ENCODE results near the gene PLRG1.
A peak's percentile ranks its signal among the peaks of the same experiment; 100 is the strongest.
"Not testable (repeated sequence)": the region's sequence is repeated elsewhere in the genome, so short reads cannot be mapped to it uniquely, and the experiment has no call there.

PLRG1 gene

DNA sequence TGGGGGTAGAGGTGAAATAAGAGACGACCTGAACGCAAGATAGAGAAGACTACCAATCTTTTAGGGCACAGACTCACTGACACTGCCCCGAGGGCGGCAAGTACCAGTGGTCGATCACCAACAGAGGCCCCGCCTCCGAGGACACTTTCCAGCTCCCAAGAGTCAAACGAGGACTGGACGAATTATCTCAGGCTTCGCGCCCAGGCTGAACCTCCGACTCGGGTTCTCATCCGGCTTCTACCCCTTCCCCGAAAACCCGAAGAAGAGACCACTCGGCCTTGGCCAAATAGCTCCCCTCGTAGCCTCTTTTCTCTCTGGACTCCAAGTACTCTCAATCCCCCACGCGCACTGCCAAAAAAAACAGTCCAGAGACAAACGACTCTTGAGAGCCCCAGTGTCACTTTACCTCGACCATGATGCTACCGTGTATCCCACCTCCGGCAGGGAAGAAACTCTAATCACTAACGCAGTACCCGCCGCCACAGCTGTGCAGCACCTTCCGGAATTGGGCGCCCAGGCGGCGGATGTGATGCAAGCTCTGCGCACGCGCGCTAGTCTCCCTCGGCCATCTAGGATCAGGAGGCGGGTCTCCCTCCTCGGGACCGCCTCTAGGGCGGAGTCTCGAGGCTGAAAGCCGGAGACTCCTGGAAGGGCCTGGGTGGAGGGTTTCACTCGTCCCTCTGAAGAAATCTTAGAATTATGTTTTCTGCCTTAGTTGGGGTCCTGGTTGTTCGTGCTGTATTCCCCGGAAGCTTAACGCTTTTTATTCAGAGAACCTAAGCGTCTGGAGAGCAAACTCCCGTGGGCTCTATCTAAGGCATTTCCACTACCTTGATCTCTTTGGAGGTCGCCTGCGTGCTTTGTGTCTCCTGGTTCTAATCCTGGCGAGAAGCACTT lies at the start of gene PLRG1:
TSS of gene PLRG1 (minus strand) at position 507 of the 897 bp plus-strand sequence. CDS start at position 415, 92 bp downstream.
- in situ Hi-C loops (cut with MboI; ENCODE audit: low sequenced_read_pairs, unreplicated experiment), result loop anchor here (5.0 kb wide), 1 partner anchor 67 kb away; no protein-coding TSS in a partner anchor
- TF ChIP-seq, protein P1, sequence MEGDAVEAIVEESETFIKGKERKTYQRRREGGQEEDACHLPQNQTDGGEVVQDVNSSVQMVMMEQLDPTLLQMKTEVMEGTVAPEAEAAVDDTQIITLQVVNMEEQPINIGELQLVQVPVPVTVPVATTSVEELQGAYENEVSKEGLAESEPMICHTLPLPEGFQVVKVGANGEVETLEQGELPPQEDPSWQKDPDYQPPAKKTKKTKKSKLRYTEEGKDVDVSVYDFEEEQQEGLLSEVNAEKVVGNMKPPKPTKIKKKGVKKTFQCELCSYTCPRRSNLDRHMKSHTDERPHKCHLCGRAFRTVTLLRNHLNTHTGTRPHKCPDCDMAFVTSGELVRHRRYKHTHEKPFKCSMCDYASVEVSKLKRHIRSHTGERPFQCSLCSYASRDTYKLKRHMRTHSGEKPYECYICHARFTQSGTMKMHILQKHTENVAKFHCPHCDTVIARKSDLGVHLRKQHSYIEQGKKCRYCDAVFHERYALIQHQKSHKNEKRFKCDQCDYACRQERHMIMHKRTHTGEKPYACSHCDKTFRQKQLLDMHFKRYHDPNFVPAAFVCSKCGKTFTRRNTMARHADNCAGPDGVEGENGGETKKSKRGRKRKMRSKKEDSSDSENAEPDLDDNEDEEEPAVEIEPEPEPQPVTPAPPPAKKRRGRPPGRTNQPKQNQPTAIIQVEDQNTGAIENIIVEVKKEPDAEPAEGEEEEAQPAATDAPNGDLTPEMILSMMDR (IDR thresholded peaks at IDR 0.05; ENCODE audit: borderline replicate concordance, control extremely low read depth, extremely low read depth, insufficient read depth, missing control alignments), result no peak
- DNase-seq (ENCODE audit: low spot score), result peak; percentile 88

DNA sequence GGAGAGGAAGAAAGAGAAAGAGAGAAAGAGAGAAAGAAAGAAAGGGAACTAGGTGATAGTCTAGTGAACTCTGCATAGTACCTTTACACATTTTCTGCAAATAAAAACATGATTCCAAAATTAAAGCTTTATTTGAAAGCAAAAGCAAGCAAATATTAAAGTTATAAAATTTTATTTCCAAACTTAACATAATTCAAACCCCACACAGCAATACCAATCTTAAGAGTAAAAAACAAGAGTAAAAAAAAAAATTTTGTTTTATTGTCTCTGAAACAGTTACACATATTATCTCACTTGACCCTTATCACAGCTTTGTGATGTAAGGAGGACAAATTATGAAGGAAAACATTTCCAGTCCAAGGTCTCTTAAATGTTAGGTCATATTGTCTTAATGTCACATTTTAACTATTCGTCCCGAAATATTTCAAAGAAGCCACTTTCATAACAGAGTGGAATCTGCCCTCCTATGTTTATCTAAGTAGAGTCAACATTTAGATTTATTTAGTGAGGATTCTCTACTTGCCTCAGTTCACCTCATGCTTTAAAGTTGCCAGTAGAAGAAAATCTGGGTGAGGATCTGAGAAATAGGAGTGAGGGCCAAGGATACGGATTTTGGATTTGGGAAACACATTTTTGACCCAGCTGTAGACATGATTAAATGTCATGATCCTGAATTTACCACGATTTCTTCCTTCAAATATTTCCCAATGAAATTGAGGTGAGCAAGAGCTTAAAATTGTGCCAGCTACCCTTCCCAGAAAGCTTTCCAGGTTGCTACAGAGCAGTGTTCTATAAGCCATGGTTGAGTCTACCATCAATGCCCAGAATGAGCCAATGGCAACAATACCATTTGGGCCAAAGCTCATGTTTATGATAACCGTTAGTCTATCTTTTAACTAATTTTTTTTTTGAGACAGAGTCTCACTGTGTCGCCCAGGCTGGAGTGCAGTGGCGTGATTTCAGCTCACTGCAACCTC lies 47.9 kb upstream of the PLRG1 start:
- in situ Hi-C loops (cut with MboI; ENCODE audit: low sequenced_read_pairs, unreplicated experiment), result no loop called here
- no peak for DNase-seq (ENCODE audit: low spot score)
- TF ChIP-seq, protein P1 (IDR thresholded peaks at IDR 0.05; ENCODE audit: borderline replicate concordance, control extremely low read depth, extremely low read depth, insufficient read depth, missing control alignments), result no peak

DNA sequence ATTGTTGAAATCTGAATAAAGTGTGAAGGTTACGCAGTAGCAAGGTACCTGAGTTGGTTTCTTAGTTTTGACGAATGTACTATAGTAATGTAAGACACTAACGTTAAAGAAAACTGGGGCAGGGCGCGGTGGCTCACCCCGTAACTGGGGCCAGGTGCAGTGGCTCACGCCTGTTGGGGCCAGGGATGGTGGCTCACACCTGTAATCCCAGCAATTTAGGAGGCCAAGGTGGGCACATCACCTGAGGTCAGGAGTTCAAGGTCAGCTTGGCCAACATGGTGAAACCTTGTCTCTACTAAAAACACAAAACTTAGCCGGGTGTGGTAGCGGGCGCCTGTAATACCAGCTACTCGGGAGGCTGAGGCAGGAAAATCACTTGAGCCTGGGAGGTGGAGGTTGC lies 47.1 kb upstream of the PLRG1 start:
- DNase-seq (ENCODE audit: low spot score); in situ Hi-C loops (cut with MboI; ENCODE audit: low sequenced_read_pairs, unreplicated experiment): not testable (repeated sequence)

DNA sequence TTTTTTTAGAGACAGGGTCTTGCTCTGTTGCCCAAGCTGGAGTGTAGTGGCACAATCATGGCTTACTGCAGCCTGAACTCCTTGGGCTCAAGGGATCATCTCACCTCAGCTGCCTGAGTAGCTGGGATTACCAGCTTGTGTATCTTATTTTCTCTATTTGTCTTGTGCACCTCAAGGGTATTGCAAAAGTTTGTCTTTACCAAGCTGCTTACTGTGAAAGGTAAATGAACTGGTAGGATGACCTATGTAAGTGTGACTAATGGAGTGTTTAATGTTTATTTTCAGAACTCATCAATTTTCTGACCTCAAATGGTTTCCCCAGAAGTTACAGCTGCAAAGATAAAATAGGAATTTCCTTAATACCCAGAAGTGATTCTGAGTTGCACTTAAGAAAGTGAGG lies 45.6 kb upstream of the PLRG1 start:
- in situ Hi-C loops (cut with MboI; ENCODE audit: low sequenced_read_pairs, unreplicated experiment), result no loop called here
- DNase-seq (ENCODE audit: low spot score), result no peak
- TF ChIP-seq, protein P1 (IDR thresholded peaks at IDR 0.05; ENCODE audit: borderline replicate concordance, control extremely low read depth, extremely low read depth, insufficient read depth, missing control alignments), result no peak

DNA sequence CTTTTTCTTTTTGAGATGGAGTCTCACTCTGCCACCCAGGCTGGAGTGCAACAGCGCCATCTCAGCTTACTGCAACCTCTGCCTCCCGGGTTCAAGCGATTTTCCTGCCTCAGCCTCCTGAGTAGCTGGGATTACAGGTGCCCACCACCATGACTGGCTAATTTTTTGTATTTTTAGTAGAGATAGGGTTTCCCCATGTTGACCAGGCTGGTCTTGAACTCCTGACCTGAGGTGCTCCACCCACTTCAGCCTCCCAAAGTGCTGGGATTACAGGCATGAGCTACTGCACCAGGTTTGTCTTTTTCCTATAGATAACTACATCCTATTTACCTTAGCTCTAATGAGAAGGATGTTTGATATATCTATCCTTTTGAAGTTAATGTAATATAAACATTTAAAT lies 44.1 kb upstream of the PLRG1 start:
- DNase-seq (ENCODE audit: low spot score); in situ Hi-C loops (cut with MboI; ENCODE audit: low sequenced_read_pairs, unreplicated experiment): not testable (repeated sequence)

DNA sequence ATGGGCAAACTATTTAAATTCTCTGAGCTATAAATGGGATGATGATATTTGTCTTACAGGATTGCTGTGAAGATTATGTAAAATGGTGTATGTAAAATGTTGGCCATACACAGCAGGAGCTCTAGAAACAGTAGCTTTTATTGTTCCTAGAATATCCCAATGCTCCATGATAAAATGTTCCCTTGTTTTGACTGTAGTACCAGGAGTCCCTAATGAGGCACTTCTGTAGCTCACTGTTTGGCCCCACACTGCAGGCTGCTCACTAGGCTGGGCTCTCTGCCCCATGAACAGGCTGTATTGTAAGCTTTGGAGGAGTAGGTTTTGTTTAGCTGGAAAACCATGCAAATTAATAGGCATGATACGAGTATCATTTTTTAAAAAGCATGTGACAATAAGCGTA lies 43.7 kb upstream of the PLRG1 start:
- no peak for DNase-seq (ENCODE audit: low spot score)
- in situ Hi-C loops (cut with MboI; ENCODE audit: low sequenced_read_pairs, unreplicated experiment), result no loop called here
- TF ChIP-seq, protein P1 (IDR thresholded peaks at IDR 0.05; ENCODE audit: borderline replicate concordance, control extremely low read depth, extremely low read depth, insufficient read depth, missing control alignments), result no peak

DNA sequence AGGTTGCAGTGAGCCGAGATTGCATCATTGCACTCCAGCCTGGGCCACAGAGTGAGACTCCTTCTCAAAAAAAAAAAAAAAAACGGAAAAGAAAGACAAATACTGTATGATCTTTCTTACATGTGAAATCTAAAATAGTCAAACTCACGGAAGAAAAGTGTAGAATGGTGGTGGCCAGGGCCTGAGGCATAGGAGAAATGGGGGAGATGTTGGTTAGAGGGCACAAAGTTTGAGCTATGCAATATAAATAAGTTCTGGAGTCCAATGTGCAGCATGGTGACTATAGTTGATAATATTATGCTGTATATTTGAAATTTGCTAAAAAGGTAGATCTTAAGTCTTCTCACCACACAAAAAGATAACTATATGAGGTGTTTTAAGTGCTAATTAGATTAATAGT lies 41.7 kb upstream of the PLRG1 start:
- TF ChIP-seq, protein P1 (IDR thresholded peaks at IDR 0.05; ENCODE audit: borderline replicate concordance, control extremely low read depth, extremely low read depth, insufficient read depth, missing control alignments), result no peak
- DNase-seq (ENCODE audit: low spot score), result no peak
- in situ Hi-C loops (cut with MboI; ENCODE audit: low sequenced_read_pairs, unreplicated experiment), result no loop called here

Measured in GM13976 (cell line).